Body of pancreas (tissue), 4 donors: ENCODE measurements around the gene CLEC19A.

Experiments used
- CTCF ChIP-seq, 7 experiments: fragments of 450-650 bp in 4 of 7; fragments of 200-600 bp in 3 of 7; sonication (generic) in 3 of 7; IDR thresholded peaks; one replicate each; pipeline ENCODE4 v1.5.1; 2016 to 2019; ENCODE audit warnings: antibody characterized with exemption in 7 of 7
- POLR2A ChIP-seq, 3 donors: fragments of 450-650 bp; IDR thresholded peaks; one replicate each; pipeline ENCODE4 v1.6.1; 2016; ENCODE audit warnings: antibody characterized with exemption in 3 of 3, mild to moderate bottlenecking in 2 of 3

- TF ChIP-seq POLR2A (IDR thresholded peaks at IDR 0.05) (no peak), CTCF (IDR thresholded peaks at IDR 0.05) (no peak)
Measured at GRCh38 chr16:19354371-19354770, 68.8 kb downstream of the CLEC19A start.
